AG09319 (cell line): Measurements from ENCODE around the gene PDSS1.
"Not testable (repeated sequence)": the region's sequence is repeated elsewhere in the genome, so short reads cannot be mapped to it uniquely, and the experiment has no call there.

Experiments
- DNase-seq: peaks from one replicate; pipeline ENCODE4 v3.0.0-alpha.2; 2010; ENCODE audit warnings: low read depth; ENCODE audit errors: extremely low read depth
- TF ChIP-seq, protein P1 (sequence below): IDR thresholded peaks from 2 replicates; pipeline ENCODE4 v1.5.1; 2011; ENCODE audit warnings: low read depth, mild to moderate bottlenecking, inconsistent platforms, low read length, moderate library complexity

The PDSS1 gene

DNA sequence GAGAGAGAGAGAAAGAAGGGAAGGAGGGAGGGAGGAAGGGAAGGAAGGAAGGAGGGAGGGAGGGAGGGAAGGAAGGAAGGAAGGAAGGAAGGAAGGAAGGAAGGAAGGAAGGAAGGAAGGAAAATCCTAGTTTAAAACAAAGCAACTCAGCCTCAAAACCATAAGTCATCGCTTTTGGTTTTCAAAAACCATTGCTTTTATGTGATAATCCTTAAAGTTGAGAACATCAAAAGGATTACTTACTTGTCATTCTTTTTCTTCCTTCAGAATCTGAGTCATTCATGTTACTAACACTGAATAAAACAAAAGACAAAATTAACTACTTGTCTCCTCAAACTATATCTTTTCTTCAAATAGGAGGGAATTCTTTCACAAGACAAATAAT lies 21.6 kb upstream of the PDSS1 start:
- TF ChIP-seq, protein P1, sequence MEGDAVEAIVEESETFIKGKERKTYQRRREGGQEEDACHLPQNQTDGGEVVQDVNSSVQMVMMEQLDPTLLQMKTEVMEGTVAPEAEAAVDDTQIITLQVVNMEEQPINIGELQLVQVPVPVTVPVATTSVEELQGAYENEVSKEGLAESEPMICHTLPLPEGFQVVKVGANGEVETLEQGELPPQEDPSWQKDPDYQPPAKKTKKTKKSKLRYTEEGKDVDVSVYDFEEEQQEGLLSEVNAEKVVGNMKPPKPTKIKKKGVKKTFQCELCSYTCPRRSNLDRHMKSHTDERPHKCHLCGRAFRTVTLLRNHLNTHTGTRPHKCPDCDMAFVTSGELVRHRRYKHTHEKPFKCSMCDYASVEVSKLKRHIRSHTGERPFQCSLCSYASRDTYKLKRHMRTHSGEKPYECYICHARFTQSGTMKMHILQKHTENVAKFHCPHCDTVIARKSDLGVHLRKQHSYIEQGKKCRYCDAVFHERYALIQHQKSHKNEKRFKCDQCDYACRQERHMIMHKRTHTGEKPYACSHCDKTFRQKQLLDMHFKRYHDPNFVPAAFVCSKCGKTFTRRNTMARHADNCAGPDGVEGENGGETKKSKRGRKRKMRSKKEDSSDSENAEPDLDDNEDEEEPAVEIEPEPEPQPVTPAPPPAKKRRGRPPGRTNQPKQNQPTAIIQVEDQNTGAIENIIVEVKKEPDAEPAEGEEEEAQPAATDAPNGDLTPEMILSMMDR: no peak
- no peak for DNase-seq

DNA sequence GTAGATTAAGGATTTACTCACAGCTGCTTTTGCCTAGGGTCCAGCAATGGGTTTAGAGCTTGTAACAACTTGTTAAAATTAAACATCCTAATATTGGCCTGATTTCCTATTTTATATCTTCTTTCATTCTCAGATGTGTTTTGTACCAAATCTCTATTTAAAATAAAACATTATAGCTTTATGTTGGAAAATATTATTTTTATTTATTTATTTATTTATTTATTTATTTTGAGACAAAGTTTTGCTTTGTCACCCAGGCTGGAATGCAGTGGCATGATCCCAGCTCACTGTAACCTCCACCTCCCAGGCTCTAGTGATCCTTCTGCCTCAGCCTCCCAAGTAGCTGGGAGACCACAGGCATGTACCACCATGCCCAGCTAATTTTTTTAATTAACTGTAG lies 17.9 kb upstream of the PDSS1 start:
- no peak for DNase-seq
- TF ChIP-seq, protein P1: no peak

DNA sequence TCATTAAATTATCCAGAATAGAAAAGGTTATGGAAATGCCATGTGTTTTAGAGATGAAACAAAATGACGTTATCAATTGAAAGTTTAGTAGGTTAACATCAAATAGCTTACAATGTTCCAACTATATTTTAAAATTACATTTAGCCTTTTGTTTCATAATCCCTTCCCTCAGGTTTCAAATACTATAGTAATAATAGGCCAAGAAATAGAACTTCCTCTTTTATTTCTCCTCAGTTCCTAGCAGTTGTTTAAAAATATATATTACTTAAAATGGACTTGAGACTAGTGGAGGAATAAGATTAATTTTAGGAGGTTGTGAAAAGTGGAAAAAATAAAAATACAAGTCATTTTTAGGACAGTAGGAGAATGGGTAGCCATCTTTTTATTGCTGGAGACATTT lies 16.4 kb upstream of the PDSS1 start:
- TF ChIP-seq, protein P1: no peak
- DNase-seq: no peak

GRCh38 chr10:26681971-26682370 lies 15.5 kb upstream of the PDSS1 start:
- not testable (repeated sequence) for DNase-seq

- DNase-seq: no peak
- TF ChIP-seq, protein P1: no peak
Measured at GRCh38 chr10:26682931-26683330, 14.6 kb upstream of the PDSS1 start.

DNA sequence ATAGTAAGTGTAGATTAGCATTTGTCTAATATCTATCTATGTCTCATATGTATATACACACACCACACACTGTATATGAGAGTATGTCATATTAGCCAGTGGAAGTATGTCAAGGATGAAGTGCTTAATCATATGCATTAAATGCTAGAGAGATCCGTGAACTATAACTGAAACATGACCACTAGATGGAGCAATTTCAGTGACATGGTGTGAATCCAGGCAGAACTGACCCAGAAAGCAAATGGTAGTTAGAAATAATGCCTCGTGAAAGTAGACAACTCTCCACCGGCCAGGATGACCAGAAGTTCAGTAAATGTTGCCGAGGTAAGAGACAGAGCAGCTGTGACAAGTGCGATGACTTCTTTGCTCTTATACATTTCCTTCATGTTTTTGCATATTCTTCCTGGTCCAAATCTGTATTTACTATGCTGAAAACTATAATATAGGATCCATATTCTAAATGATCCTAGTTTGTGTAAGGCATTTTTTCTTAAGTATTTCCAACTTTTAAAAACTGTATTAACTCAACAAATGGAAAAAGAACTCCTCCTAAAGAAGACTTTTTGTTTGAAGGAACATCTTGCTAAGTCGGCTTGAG lies 12.7 kb upstream of the PDSS1 start:
- TF ChIP-seq, protein P1: peak; percentile 44
- DNase-seq: not testable (repeated sequence)

GRCh38 chr10:26685441-26685840 lies 12.1 kb upstream of the PDSS1 start:
- no peak for DNase-seq
- TF ChIP-seq, protein P1: no peak

DNA sequence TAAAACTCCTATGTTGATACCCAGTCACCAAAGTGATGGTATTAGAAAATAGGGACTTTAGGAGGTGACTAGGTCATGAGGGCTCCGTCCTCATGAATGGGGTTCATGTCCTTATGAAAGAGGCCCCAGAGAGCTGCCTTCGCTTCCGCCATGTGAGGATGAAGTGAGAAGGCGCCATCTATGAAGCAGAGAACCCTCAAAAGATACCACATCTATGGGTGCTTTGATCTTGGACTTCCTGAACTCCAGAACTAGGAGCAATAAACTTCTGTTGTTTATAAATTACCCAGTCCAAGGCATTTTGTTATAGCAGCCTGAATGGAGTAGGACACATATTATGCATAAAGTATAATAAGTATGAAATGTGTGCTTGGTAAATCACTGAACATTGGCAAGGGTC lies 8.1 kb upstream of the PDSS1 start:
- no peak for DNase-seq
- TF ChIP-seq, protein P1: no peak
